Activated naive CD4-positive, alpha-beta T cell treated with anti-CD3 and anti-CD28 coated beads for 36 hours (primary cell): Measurements from ENCODE around the gene WDPCP. TPM values are rescaled to one million over a fixed set of nuclear protein-coding genes. Genes with fewer than 3 reads are reported as not detected.

Experiments used
- CTCF ChIA-PET: fragments of 350-600 bp; sonication (Branson Sonifier 250); formaldehyde crosslinking; loops from one replicate; lab custom pipeline; 2021; ENCODE audit warnings: antibody characterized with exemption; lab: Charles Lee
- DNase-seq: peaks from one replicate; pipeline ENCODE4 v3.0.0-alpha.2; 2020
- H3K27ac Mint-ChIP-seq: one replicate; pipeline ENCODE4 v1.8.0; 2021; ENCODE audit warnings: mild to moderate bottlenecking, mixed read lengths
- H3K27me3 Mint-ChIP-seq: one replicate; pipeline ENCODE4 v1.8.0; 2021; ENCODE audit warnings: low read depth, mixed read lengths
- H3K36me3 Mint-ChIP-seq: one replicate; pipeline ENCODE4 v1.8.0; 2021; ENCODE audit warnings: low read depth, mixed read lengths
- H3K4me1 Mint-ChIP-seq: one replicate; pipeline ENCODE4 v1.8.0; 2021; ENCODE audit warnings: low read depth, mixed read lengths
- H3K4me3 Mint-ChIP-seq: one replicate; pipeline ENCODE4 v1.8.0; 2021; ENCODE audit warnings: mild to moderate bottlenecking, moderate library complexity, mixed read lengths
- H3K9me3 Mint-ChIP-seq: one replicate; pipeline ENCODE4 v1.8.0; 2021; ENCODE audit warnings: mixed read lengths
- intact Hi-C: fragments of 100-400 bp; cut with micrococcal nuclease; formaldehyde crosslinking; loops from one replicate; pipeline ENCODE4 v1.15.1; 2023
- total RNA-seq, 2 experiments: library from RNA; stranded (reverse); gene quantifications; one replicate each; pipeline ENCODE4 v1.2.3, GENCODE V29; 2021

The WDPCP gene
- total RNA-seq, 2 experiments from 2014 or later, result 5.6 to 5.7 TPM

DNA sequence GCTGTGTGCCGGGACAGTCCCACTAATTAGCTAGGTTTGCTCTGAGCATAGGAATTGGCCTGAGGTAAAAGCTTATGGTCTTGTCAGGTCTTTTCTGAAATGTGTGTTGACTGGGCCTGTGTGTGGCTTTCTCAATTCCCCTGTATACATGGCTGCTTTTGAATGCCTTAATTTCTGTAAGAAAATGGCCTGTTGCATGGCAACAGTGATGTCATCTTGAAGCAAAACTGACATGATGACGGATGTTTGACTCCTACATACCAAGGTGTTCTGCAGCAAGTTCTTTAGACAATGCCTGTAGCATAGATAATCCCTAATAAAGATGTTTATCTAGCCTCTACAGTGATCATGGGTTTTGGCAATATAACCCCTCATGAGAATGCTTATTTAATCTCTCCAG lies 339.1 kb downstream of the WDPCP start:
- intact Hi-C loops, result no loop called here
- Mint-ChIP-seq H3K27me3 (no peaks in the 10 kb centered on the region), H3K9me3 (peaks cover 16% of the 10 kb centered on the region), H3K27ac (no peak overlapping the region), H3K4me3 (no peak overlapping the region), H3K4me1 (no peaks in the 10 kb centered on the region), H3K36me3 (peaks cover 16% of the 10 kb centered on the region)
- DNase-seq, result no peak
- CTCF ChIA-PET, result no interaction called here

GRCh38 chr2:63242747-63243146 lies 345.5 kb downstream of the WDPCP start:
- Mint-ChIP-seq H3K27me3 (no peaks in the 10 kb centered on the region), H3K4me3 (no peak overlapping the region), H3K9me3 (no peaks in the 10 kb centered on the region), H3K36me3 (no peaks in the 10 kb centered on the region), H3K4me1 (no peaks in the 10 kb centered on the region), H3K27ac (no peak overlapping the region)
- CTCF ChIA-PET, result no interaction called here
- intact Hi-C loops, result no loop called here
- DNase-seq, result no peak

DNA sequence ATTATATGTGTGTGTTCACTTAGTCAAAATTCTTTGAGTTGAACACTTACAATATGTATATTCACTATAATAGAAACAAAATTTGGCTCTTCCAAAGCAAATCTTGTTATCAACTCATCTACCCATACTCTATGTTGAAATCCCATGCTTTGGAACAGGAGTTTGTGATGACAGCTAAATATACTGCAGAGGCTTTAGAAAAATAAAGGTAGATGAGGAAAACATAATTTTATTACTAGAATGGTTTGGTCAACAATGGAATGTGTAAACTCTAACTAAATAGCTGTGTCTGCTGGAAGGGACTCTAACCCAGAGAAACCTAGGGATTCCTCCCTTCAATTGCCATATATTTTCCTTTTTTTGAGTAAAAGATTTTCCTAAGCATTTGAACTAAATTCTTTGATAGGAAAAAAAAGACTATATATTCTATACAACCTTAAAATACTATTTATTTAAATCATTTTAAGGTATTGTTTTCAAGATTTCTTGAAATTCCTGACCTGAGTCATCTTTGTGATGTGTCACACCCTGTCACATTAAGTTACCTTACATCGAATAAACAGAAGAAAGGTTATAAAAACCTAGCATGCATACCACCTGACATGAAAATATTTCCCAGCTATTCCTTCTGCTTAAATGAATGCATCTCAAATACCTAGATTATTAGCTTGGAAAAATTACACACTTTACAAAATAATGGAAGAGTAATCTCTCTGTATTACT lies 362.2 kb downstream of the WDPCP start:
- H3K27ac Mint-ChIP-seq, result no peak overlapping the region
- peaks cover 13% of the 10 kb centered on the region for H3K36me3 Mint-ChIP-seq
- H3K9me3 Mint-ChIP-seq, result peaks cover 14% of the 10 kb centered on the region
- H3K4me3 Mint-ChIP-seq, result no peak overlapping the region
- CTCF ChIA-PET, result no interaction called here
- DNase-seq, result no peak
- intact Hi-C loops, result no loop called here
- no peaks in the 10 kb centered on the region for H3K27me3 Mint-ChIP-seq
- H3K4me1 Mint-ChIP-seq, result no peaks in the 10 kb centered on the region

DNA sequence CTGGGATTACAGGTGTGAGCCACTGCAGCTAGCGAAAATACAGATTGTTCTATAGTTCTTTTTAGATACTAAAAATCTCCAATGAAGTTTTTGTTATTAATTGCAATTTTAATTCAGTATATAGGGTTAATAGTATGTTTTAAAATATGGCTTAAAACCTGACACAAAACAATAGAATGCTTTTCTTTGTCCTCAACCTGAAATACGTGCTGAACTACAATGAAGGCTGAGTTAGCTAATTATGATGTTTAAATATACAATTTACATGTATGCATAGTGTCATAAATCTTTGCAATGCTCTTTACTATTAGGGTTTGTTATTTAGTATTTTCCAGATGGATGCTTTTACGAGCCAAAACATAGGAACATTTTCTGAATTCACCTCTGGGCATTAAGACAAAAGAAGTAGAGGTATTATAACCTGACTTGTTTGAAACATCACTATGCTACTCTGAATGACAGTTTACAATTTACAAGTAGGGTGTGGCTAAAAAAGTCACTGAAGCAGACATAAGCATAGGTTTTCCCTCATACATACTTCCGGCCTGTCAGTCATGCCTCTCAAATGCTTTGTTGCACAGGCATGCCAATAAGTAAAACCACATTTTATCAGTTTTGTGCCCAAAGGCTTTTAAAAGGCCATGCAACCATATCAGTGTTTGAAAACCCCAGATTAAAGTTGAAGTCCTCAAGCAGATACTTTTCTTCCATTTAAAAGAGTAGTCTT lies 369.3 kb downstream of the WDPCP start:
- DNase-seq, result no peak
- H3K4me3 Mint-ChIP-seq, result no peak overlapping the region
- intact Hi-C loops, result no loop called here
- no peak overlapping the region for H3K27ac Mint-ChIP-seq
- H3K36me3 Mint-ChIP-seq, result peaks cover 11% of the 10 kb centered on the region
- H3K4me1 Mint-ChIP-seq, result no peaks in the 10 kb centered on the region
- CTCF ChIA-PET, result no interaction called here
- H3K9me3 Mint-ChIP-seq, result peaks cover 21% of the 10 kb centered on the region
- H3K27me3 Mint-ChIP-seq, result no peaks in the 10 kb centered on the region

DNA sequence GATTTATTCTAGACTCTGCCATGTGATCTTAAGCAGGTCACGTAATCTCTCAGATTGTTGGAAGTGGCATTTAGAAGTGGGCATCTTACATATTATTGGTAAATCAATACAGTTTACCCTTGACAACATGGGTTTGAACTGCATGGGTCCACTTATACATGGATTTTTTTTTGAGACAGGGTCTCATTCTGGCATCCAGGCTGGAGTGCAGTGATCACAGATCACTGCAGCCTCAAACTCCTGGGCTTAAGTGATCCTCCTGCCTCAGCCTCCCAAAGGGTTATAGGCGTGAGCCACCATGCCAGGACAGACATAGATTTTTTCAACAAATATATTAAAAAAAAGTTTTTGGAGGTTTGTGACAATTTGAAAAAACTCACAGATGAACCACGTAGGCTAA lies 393.0 kb downstream of the WDPCP start:
- no peak for DNase-seq
- CTCF ChIA-PET, result no interaction called here
- peaks cover 4% of the 10 kb centered on the region for H3K9me3 Mint-ChIP-seq
- intact Hi-C loops, result no loop called here
- no peaks in the 10 kb centered on the region for H3K4me1 Mint-ChIP-seq
- H3K27me3 Mint-ChIP-seq, result no peaks in the 10 kb centered on the region
- H3K36me3 Mint-ChIP-seq, result no peaks in the 10 kb centered on the region
- H3K4me3 Mint-ChIP-seq, result no peak overlapping the region
- H3K27ac Mint-ChIP-seq, result no peak overlapping the region

GRCh38 chr2:63194175-63194574 lies 394.1 kb downstream of the WDPCP start:
- Mint-ChIP-seq H3K36me3 (peaks cover 3% of the 10 kb centered on the region), H3K4me1 (no peaks in the 10 kb centered on the region), H3K9me3 (peaks cover 6% of the 10 kb centered on the region), H3K4me3 (no peak overlapping the region), H3K27ac (no peak overlapping the region), H3K27me3 (no peaks in the 10 kb centered on the region)
- CTCF ChIA-PET, result no interaction called here
- intact Hi-C loops, result no loop called here
- DNase-seq, result no peak

- no peak for DNase-seq
- no peaks in the 10 kb centered on the region for H3K27me3 Mint-ChIP-seq
- no peak overlapping the region for H3K27ac Mint-ChIP-seq
- intact Hi-C loops, result no loop called here
- H3K9me3 Mint-ChIP-seq, result peaks cover 16% of the 10 kb centered on the region
- peaks cover 10% of the 10 kb centered on the region for H3K36me3 Mint-ChIP-seq
- H3K4me3 Mint-ChIP-seq, result no peak overlapping the region
- H3K4me1 Mint-ChIP-seq, result no peaks in the 10 kb centered on the region
- CTCF ChIA-PET, result interaction anchor here (0.6 kb wide), 2 partner anchors 70 to 1263 kb away, joined by 4 read pairs; no protein-coding TSS in a partner anchor
Observed at GRCh38 chr2:63192889-63193774, 395.1 kb downstream of the WDPCP start.

DNA sequence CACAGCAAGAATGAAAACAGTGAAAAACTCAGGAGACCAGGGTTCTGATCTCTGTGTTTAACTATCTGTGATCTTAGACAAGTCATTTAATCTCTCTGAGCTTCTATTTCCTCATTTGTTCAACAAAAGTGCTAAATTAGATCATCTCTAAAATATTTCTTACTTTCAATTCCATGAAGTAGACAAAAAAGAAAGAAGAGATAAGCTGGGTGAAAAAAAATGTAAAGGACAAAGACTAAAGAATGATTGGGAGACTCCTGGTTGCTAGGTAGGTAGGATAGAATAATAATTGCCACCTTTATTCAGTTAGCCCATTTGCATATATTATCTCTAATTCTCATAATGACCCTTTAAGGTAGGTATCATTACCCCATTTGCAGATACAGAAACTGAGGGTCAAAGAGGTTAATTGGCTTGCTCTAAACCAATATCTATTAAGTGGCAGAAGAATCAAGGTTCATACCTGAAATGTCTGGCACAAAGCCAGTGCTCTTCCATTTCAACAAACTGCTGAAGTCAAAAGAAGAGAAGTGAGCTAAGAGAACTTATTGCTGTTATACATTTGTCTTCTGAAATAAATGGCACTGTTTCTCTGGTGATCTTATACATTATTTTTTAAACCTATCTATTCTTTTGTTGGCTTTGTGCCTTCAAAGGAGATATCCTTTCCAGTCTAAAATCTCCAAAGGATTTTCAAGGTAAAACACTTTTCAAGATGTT lies 395.9 kb downstream of the WDPCP start:
- Mint-ChIP-seq H3K27me3 (no peaks in the 10 kb centered on the region), H3K36me3 (peaks cover 13% of the 10 kb centered on the region), H3K27ac (no peak overlapping the region), H3K4me1 (no peaks in the 10 kb centered on the region), H3K4me3 (no peak overlapping the region), H3K9me3 (peaks cover 21% of the 10 kb centered on the region)
- no peak for DNase-seq
- CTCF ChIA-PET, result interaction anchor here (0.6 kb wide), 1 partner anchor 69 kb away, joined by 4 read pairs; no protein-coding TSS in a partner anchor
- intact Hi-C loops, result no loop called here

DNA sequence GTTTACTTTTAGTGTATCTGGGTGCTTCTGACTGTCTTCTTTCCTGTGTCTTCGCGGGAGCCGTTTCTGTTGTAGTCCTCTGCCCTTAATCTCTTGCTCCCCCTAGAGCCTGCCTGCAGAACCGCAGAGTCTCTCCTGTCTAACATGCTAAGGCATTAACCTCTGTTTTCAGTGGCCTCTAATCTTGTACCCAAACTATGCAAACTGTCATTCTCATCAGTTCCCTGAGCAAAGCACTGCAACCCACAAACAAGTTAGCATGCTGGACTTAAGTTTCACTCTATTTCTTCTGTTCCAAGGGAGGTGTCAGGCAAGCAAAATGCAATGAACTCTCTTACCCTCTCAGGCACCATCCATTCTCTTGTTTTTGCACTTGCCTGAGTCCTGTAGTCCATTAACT lies 399.3 kb downstream of the WDPCP start:
- peaks cover 27% of the 10 kb centered on the region for H3K9me3 Mint-ChIP-seq
- H3K4me1 Mint-ChIP-seq, result no peaks in the 10 kb centered on the region
- DNase-seq, result no peak
- no peaks in the 10 kb centered on the region for H3K27me3 Mint-ChIP-seq
- H3K27ac Mint-ChIP-seq, result no peak overlapping the region
- peaks cover 15% of the 10 kb centered on the region for H3K36me3 Mint-ChIP-seq
- intact Hi-C loops, result no loop called here
- CTCF ChIA-PET, result no interaction called here
- no peak overlapping the region for H3K4me3 Mint-ChIP-seq

DNA sequence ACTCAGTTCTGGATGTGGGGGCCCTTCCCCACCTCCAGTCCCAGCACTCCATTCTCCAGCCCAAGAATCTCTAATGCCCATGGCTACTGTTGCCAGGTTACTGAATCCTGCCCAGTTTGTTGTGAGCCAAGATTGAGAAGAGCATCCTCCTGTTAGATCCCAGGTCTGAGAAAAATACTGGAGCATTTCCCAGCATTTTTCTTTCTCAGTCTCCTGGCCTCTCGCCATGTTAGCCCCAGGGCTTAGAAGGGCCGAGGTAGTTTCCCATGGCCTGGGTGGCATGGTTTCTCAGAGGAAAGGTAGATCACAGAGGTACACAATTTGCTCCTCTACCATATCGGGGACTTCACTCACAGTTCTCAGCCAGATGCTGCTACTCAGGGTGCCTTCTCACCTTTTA lies 401.9 kb downstream of the WDPCP start:
- Mint-ChIP-seq H3K9me3 (peaks cover 33% of the 10 kb centered on the region), H3K27ac (no peak overlapping the region), H3K4me3 (no peak overlapping the region), H3K36me3 (peaks cover 15% of the 10 kb centered on the region), H3K4me1 (no peaks in the 10 kb centered on the region), H3K27me3 (no peaks in the 10 kb centered on the region)
- CTCF ChIA-PET, result no interaction called here
- no peak for DNase-seq
- intact Hi-C loops, result no loop called here

DNA sequence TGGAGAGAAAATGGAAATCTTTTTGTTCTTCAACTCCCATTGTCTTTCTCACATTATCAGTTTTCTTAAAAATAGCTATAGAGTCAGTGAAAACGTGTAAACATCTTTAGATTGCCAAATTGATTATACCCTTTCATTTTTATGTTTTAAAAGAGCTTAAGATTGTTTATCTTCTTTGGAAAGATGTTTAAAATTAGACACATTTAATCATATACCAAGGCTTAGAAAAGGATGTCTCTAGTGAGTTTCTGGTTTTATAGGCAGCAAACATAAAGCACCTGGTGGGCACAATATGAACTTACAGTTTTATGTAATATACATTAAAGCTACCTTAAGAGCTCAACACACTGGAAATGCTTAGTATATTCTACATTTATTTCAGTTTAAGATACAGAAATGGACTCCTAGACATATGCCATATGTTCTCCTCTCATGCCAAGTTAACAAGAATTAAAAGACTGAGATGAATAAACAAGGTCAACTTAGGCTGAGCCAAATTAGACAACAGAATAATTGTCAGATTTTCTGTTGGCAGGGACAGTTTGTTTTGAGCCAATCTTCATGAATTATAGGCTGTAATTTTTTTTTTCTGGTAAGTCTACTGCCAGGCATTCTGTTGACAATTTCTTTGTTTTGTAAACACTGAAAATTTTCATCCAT lies 425.0 kb downstream of the WDPCP start:
- CTCF ChIA-PET, result no interaction called here
- Mint-ChIP-seq H3K27ac (no peak overlapping the region), H3K4me3 (no peak overlapping the region), H3K36me3 (peaks cover 11% of the 10 kb centered on the region), H3K9me3 (peaks cover 7% of the 10 kb centered on the region), H3K4me1 (no peaks in the 10 kb centered on the region), H3K27me3 (no peaks in the 10 kb centered on the region)
- DNase-seq, result no peak
- intact Hi-C loops, result no loop called here
